HUES64 (cell line): Measurements from ENCODE around the gene CYP1B1.

Experiments
- H3K27ac ChIP-seq: 2 replicates; pipeline ENCODE4 v1.7.0; 2013; ENCODE audit warnings: low read depth, low read length, inconsistent platforms
- H3K27me3 ChIP-seq: 2 replicates; pipeline ENCODE4 v1.6.1; 2013; ENCODE audit warnings: mild to moderate bottlenecking, low read length; ENCODE audit not compliant: insufficient read depth
- H3K36me3 ChIP-seq: 2 replicates; pipeline ENCODE4 v1.6.1; 2013; ENCODE audit warnings: mild to moderate bottlenecking, low read length; ENCODE audit not compliant: insufficient read depth
- H3K4me1 ChIP-seq: 2 replicates; pipeline ENCODE4 v1.6.1; 2013; ENCODE audit warnings: mild to moderate bottlenecking, low read length, moderate library complexity; ENCODE audit not compliant: insufficient read depth
- H3K4me3 ChIP-seq: 2 replicates; pipeline ENCODE4 v1.5.1; 2013; ENCODE audit warnings: mild to moderate bottlenecking, low read length, moderate library complexity
- H3K9ac ChIP-seq: 2 replicates; pipeline ENCODE4 v1.6.1; 2013; ENCODE audit warnings: mild to moderate bottlenecking, low read depth, low read length
- H3K9me3 ChIP-seq: 2 replicates; pipeline ENCODE4 v1.6.1; 2013; ENCODE audit warnings: low read depth, low read length; ENCODE audit not compliant: insufficient read depth
- WGBS: fragments of 150-250, 120-280 bp; methylation state at CpG from one replicate; pipeline ENCODE4 v1.1.7; 2013; ENCODE audit warnings: missing lambda C conversion rate; 5-methylcytosine and 5-hydroxymethylcytosine counted together

The CYP1B1 gene

DNA sequence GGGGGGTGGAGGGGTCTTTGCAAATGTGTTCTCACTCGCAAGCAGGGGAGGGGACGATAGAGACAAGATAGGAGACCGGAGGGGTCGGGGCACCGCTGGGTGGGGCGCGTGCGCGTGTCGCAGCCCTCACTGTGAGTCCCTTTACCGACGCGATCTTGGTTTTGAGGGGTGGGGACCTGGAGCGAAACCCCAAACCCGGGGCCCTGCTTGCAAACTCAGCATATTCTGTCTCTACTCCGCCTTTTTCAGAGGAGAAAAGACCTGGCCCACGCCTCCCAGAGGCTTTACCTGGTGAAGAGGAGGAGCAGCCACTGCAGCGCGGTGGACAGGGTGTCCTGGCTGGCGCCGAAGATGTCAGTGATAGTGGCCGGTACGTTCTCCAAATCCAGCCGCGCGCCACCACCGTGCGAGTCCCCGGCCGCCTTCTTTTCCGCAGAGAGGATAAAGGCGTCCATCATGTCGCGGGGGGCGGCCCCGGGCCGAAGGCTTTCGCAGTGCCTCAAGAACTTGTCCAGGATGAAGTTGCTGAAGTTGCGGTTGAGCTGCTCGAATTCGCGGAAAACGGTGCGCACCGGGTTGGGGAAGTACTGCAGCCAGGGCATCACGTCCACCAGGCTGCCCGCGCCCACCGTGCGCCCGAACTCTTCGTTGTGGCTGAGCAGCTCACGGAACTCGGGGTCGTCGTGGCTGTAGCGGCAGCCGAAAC, 1.7 kb downstream of the CYP1B1 start:
- no peaks in the 10 kb centered on the region for H3K9me3 ChIP-seq
- H3K4me1 ChIP-seq, result peaks cover 19% of the 10 kb centered on the region
- peak overlapping the region; percentile 56 for H3K4me3 ChIP-seq
- H3K9ac ChIP-seq, result peak overlapping the region; percentile 12; the same call in 1 of the 2 replicates
- 93% methylated on average over 58 of the region's 58 CpGs for WGBS
- peaks cover 80% of the 10 kb centered on the region for H3K27me3 ChIP-seq
- H3K27ac ChIP-seq, result no peak overlapping the region
- no peaks in the 10 kb centered on the region for H3K36me3 ChIP-seq

DNA sequence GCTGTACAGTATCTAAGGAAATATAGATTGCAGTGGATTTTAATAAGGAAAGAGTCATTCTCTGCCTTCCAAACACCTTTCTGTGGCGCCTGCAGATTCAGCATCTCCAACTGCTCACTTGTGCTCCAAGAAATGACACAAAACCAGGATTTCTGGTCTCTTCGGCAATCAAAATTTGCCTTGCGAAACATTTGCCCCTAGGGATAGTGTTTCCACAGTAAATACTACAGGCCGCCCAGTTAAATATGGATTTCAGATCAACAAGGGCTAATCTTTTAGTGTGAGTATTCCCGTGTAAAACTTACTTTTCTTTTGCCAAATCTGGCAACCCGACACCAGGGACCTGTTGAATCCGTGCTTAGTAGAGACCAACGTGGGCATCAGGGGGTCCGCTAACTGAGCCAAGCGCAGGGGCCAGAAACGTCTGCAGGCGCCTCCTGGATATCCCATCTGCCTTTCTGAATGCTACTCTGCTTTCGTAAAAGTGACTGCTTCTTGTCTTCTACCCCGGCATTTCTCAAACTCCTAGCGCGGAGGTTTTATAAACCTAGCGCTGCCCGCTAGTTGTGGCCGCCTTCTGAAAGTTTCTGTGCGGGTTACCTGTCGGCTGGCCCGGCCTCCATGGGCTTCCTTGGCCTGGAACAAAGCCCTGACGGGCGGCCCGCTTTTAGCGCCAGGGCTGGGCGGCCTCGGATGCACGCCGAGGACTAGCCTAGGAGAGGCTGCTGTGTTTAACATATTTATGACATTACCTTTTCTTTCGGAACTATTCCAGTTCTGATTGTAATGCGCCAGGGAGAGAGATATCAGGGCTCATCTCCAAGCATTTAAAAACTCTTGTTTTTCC, 2.5 kb downstream of the CYP1B1 start:
- peak overlapping the region; percentile 12; the same call in 1 of the 2 replicates for H3K9ac ChIP-seq
- H3K36me3 ChIP-seq, result no peaks in the 10 kb centered on the region
- no peak overlapping the region for H3K27ac ChIP-seq
- H3K4me1 ChIP-seq, result peaks cover 13% of the 10 kb centered on the region; the same call in 1 of the 2 replicates
- H3K9me3 ChIP-seq, result no peaks in the 10 kb centered on the region
- WGBS, result 90% methylated on average over 32 of the region's 32 CpGs
- H3K27me3 ChIP-seq, result peaks cover 72% of the 10 kb centered on the region
- peak overlapping the region; percentile 56 for H3K4me3 ChIP-seq

DNA sequence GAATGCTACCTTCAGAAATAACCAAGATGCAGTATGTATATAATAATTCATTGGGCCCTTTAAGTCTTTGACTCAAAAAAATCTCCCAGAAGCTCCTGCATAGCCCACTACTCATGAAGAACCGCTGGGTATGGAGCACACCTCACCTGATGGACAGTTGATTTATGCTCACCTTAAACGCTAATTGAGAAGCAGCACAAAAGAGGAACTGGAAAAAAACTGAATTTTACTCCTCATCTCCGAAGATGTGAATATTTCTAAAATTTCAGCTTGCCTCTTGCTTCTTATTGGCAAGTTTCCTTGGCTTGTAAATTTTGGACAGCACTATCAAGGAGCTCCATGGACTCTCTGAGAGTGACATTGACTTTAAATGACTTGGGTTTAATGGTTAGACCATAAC, 5.5 kb downstream of the CYP1B1 start:
- Histone ChIP-seq H3K36me3 (no peaks in the 10 kb centered on the region), H3K9me3 (no peaks in the 10 kb centered on the region), H3K9ac (no peak overlapping the region), H3K4me1 (peaks cover 14% of the 10 kb centered on the region), H3K27ac (no peak overlapping the region), H3K4me3 (no peak overlapping the region), H3K27me3 (peaks cover 47% of the 10 kb centered on the region)
- WGBS, result 99% methylated on average over 3 of the region's 3 CpGs

DNA sequence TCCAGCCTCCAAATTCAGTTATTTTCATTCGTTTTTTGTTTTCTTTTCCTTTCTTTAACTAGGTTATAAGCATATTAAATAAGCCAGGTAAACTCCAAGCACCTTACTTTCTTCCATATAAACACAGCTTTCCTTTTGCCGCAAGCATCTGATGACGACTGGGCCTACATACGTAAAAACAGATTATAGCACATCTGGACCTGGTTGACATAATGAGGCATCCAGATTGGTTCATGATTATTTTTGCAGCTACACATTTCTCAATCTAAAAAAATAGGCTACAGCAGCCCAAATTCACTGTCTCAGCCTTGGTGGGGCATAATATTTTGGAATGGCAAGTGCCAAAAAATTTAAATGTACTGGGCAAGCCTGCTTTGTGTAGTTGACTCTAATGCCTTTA, 7.7 kb downstream of the CYP1B1 start:
- no peak overlapping the region for H3K27ac ChIP-seq
- H3K27me3 ChIP-seq, result peaks cover 25% of the 10 kb centered on the region
- no peak overlapping the region for H3K4me3 ChIP-seq
- no peaks in the 10 kb centered on the region for H3K36me3 ChIP-seq
- 86% methylated on average over 4 of the region's 4 CpGs for WGBS
- H3K4me1 ChIP-seq, result peaks cover 14% of the 10 kb centered on the region
- no peaks in the 10 kb centered on the region for H3K9me3 ChIP-seq
- no peak overlapping the region for H3K9ac ChIP-seq

DNA sequence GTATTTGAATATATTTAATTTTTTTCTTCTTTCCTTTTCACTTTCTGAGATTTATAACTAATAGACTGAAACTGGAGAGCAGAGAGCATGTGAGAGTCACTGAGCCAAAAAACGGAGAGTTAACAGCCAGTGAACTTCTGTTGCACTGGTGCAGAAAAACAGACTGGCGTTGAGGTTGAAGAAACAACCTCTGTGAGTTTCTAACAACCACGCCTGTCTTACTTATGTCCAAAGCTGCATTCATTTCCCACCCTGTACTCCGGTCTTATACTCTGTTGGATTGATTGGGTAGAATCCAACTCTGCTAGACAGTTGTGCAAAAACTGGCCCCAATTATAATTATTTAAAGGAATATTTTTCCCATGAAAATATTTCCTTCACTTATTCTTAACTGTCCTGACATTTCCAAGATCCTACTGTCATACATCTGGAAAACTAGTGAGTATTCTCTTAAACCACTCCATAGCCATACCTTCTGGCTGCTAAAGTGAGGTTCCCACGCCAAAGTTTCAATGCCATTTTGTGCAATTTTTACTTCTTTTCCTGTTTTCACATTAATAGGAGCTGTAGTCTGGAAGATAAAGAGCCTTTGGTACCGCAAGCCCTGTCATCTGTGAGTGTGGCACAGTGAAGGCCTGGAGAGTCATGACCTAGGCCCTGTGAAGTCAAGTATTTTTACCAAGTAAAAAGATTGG, 9.4 kb downstream of the CYP1B1 start:
- Histone ChIP-seq H3K9ac (no peak overlapping the region), H3K27me3 (peaks cover 8% of the 10 kb centered on the region), H3K27ac (no peak overlapping the region), H3K9me3 (no peaks in the 10 kb centered on the region), H3K4me1 (peaks cover 8% of the 10 kb centered on the region; the same call in 1 of the 2 replicates), H3K36me3 (no peaks in the 10 kb centered on the region), H3K4me3 (no peak overlapping the region)
- 91% methylated on average over 5 of the region's 6 CpGs for WGBS

DNA sequence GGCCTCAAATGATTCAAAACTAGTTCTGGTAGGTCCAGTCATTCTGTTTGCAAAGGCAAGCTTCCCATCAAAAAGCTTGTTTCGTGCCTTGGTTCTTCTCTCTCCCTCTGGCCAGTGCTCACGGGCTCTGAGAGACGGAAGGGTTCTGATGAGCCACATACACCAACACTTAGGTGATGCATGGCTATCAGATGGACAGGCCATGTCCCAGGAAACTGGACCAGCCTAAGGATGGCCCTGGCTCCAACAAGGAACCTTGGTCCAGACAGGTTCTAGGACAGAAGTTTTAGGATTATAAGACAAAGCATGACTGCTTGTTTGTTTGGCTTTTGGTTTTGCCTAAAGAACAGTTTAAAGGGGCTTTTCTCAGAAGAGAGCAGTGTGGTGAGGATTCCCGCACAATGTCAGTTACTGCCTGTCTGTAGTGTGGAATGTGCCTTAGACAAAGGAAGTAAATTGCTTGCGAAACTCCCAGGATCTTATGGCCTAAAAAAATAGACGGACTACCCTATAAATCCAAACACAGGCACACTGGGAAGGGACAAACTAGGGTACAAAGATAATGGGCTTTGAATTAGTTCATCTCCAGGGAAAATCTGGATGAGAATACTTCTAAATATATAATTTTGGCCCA, 10.3 kb downstream of the CYP1B1 start:
- Histone ChIP-seq H3K27me3 (no peaks in the 10 kb centered on the region), H3K4me1 (peaks cover 8% of the 10 kb centered on the region; the same call in 1 of the 2 replicates), H3K27ac (no peak overlapping the region), H3K36me3 (no peaks in the 10 kb centered on the region), H3K9ac (no peak overlapping the region), H3K4me3 (no peak overlapping the region), H3K9me3 (no peaks in the 10 kb centered on the region)
- WGBS, result 87% methylated on average over 4 of the region's 6 CpGs

DNA sequence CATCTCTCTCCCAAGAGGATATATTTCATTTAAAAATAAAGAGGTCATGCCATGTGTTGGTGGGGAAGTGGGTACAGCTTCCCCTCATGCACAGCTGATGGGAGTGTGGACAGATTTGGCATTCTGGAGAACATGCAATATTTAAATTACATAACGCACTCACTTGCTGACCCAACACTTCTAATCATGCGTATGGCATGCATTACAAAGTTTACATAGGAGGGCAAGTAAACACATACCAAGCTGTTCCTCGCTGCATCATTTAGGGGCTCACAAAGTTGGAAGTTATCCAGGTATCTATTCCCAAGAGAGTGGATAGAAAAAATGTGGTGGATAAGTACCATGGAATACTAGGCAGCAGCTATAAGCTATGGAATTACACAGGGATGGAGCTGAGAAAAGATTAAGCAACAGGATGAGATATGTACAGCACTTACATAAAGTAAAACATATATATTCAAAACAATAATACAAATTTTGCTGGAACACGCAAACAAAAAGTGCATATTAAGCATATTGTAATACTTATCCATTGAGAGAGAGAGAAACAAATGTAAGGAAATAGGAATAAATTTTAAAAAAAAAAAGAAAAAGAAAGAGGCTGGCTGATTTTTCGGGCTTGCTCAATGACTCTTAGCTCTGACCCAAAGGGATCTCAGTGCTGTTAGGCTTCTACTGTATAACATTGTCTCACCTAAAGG, 11.0 kb downstream of the CYP1B1 start:
- H3K4me1 ChIP-seq, result peaks cover 8% of the 10 kb centered on the region; the same call in 1 of the 2 replicates
- WGBS, result 92% methylated on average over 4 of the region's 5 CpGs

DNA sequence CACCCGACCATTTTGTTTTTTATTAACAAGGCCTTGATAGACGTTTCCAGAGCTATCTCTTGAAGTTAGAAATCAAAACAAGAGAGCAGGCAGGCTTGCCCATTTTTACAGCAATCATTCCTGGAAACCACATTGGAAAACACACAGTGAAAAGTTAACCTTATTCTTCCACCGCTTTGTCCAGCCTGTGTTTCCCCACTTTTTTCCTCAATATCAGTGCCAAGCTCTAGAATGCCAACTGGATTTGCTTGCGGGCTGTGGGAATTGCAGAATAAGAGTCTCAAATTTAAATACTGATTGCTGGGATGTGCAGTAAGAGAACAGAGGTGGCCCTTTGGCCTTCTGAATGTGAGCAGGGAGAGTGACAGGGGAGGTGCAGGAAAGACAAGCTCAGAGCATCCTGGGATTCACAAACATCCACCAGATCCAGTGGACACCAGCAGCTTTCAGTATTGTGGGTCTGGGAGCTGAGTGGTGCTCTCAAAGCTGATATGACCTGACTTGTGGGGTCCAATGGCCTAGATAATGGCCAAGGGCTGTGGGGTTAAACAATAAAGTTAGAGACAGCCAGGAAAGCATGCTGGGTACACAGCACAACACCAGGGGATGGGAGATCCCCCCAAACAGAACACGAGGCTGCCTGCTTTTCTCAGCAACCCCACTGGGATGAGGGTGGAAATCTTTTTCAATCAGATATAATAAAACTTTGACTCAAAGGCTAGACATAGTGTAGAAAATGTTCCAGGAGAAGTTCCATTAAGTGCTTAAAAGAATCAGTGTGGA, 15.5 kb downstream of the CYP1B1 start:
- no peak overlapping the region for H3K27ac ChIP-seq
- H3K27me3 ChIP-seq, result no peaks in the 10 kb centered on the region
- no peak overlapping the region for H3K9ac ChIP-seq
- no peak overlapping the region for H3K4me3 ChIP-seq
- H3K36me3 ChIP-seq, result no peaks in the 10 kb centered on the region
- no peaks in the 10 kb centered on the region for H3K9me3 ChIP-seq
- peaks cover 2% of the 10 kb centered on the region; the same call in 1 of the 2 replicates for H3K4me1 ChIP-seq
- 94% methylated on average over 4 of the region's 5 CpGs for WGBS

More for the DNA sequence above, 11.0 kb downstream of the CYP1B1 start:
- Histone ChIP-seq H3K27me3 (no peaks in the 10 kb centered on the region), H3K36me3 (no peaks in the 10 kb centered on the region), H3K4me3 (no peak overlapping the region), H3K9ac (no peak overlapping the region), H3K9me3 (no peaks in the 10 kb centered on the region), H3K27ac (no peak overlapping the region)

DNA sequence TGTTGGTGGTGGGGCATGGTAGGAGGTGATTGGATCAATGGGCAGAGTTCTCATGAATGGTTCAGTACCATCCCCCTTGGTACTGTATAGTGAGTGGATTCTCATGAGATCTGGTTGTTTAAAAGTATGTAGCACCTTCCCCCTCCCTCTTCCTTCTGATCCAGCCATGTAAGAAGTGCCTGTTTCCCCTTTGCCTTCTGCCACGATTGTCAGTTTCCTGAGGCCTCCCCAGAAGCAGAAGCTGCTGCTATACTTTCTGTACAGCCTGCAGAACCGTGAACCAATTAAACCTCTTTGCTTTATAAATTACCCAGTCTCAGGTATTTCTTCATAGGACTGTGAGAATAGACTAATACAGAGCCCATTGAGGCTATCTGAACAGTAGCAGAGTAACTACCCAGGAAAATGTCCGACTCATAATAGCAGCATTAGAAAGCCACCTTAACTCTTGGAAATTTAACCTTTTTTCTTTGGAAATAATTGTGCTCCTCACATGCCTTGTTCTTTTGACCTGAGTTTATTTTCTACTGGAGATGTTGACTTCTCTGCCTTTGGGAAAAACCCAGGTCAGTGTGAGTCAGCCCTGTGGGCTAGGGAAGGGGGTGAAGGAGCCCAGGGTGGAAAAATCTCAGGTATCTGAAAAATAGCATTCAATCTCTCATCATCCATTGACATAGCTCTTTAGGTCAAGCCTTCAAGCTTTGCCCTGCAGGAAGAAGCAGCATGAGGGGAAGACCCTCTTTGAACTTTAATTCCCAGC, 18.1 kb downstream of the CYP1B1 start:
- no peaks in the 10 kb centered on the region for H3K36me3 ChIP-seq
- no peaks in the 10 kb centered on the region for H3K9me3 ChIP-seq
- no peaks in the 10 kb centered on the region for H3K4me1 ChIP-seq
- 89% methylated on average over 3 of the region's 3 CpGs for WGBS
- H3K4me3 ChIP-seq, result no peak overlapping the region
- no peak overlapping the region for H3K27ac ChIP-seq
- no peaks in the 10 kb centered on the region for H3K27me3 ChIP-seq
- no peak overlapping the region for H3K9ac ChIP-seq
